Neuronal stem cell (in vitro differentiated cells): ENCODE data around the gene LIPT1. TPM values are rescaled to one million over a fixed set of nuclear protein-coding genes. Genes with fewer than 3 reads are reported as not detected.

Experiments used
- small RNA-seq: library from polyadenylated mRNA; stranded (forward); fragments of <200 nt; extraction: miRNeasy Mini kit (QIAGEN cat#:217004); gene quantifications from one replicate; pipeline ENCODE3, GENCODE V24; 2013; ENCODE audit not compliant: insufficient read depth

Gene LIPT1

Small RNA genes within 50 kb of the gene (small RNA-seq; reads per million reads assigned to genes)
- gene AC092587.1, result not detected
